ENCODE data around the gene TUBB1.

- TF ChIP-seq CTCF (IDR thresholded peaks at IDR 0.05) (no peak), EZH2 (IDR thresholded peaks at IDR 0.05) (no peak)
Measured at GRCh38 chr20:58969439-58969838, 49.8 kb upstream of the TUBB1 start.
